NCI-H510A treated with DMSO at 0.1 percent for 48 hours (cell line): Measurements from ENCODE around the gene SCN8A.
"Not testable (repeated sequence)": the region's sequence is repeated elsewhere in the genome, so short reads cannot be mapped to it uniquely, and the experiment has no call there.

Experiments
- DNase-seq: peaks from one replicate; lab custom pipeline; 2025; lab: John Stamatoyannopoulos, UW

The SCN8A gene

GRCh38 chr12:51817027-51817953 lies 226.3 kb downstream of the SCN8A start:
- DNase-seq = peak; percentile 72

- DNase-seq = no peak
Observed at GRCh38 chr12:51818086-51818485, 227.1 kb downstream of the SCN8A start.

- DNase-seq = no peak
Observed at GRCh38 chr12:51818566-51819300, 227.7 kb downstream of the SCN8A start.

GRCh38 chr12:51819736-51820525 lies 228.9 kb downstream of the SCN8A start:
- DNase-seq = peak; percentile 28

GRCh38 chr12:51820526-51821439 lies 229.8 kb downstream of the SCN8A start:
- DNase-seq = peak; percentile 73

- no peak for DNase-seq
Observed at GRCh38 chr12:51821440-51822260, 230.6 kb downstream of the SCN8A start.

- DNase-seq = no peak
Observed at GRCh38 chr12:51822261-51822616, 231.2 kb downstream of the SCN8A start.

GRCh38 chr12:51822956-51823355 lies 231.9 kb downstream of the SCN8A start:
- peak; percentile 10 for DNase-seq

GRCh38 chr12:51823875-51824565 lies 233.0 kb downstream of the SCN8A start:
- peak; percentile 73 for DNase-seq

GRCh38 chr12:51825216-51825615 lies 234.2 kb downstream of the SCN8A start:
- no peak for DNase-seq

- no peak for DNase-seq
Observed at GRCh38 chr12:51826881-51827280, 235.8 kb downstream of the SCN8A start.

- peak; percentile 26 for DNase-seq
Observed at GRCh38 chr12:51827925-51828818, 237.1 kb downstream of the SCN8A start.

GRCh38 chr12:51829011-51829481 lies 238.0 kb downstream of the SCN8A start:
- no peak for DNase-seq

GRCh38 chr12:51829641-51830040 lies 238.6 kb downstream of the SCN8A start:
- no peak for DNase-seq

- DNase-seq = not testable (repeated sequence)
Observed at GRCh38 chr12:51831817-51832216, 240.8 kb downstream of the SCN8A start.

GRCh38 chr12:51832354-51833107 lies 241.5 kb downstream of the SCN8A start:
- DNase-seq = no peak

- DNase-seq = peak; percentile 14
Observed at GRCh38 chr12:51833448-51834227, 242.6 kb downstream of the SCN8A start.
